Activated naive CD4-positive, alpha-beta T cell (primary cell): ENCODE results near the gene RCSD1.

ENCODE experiments used
- DNase-seq, 4 experiments: peaks; one replicate each; lab custom pipeline; 2025; lab: John Stamatoyannopoulos, UW

The RCSD1 gene

DNA sequence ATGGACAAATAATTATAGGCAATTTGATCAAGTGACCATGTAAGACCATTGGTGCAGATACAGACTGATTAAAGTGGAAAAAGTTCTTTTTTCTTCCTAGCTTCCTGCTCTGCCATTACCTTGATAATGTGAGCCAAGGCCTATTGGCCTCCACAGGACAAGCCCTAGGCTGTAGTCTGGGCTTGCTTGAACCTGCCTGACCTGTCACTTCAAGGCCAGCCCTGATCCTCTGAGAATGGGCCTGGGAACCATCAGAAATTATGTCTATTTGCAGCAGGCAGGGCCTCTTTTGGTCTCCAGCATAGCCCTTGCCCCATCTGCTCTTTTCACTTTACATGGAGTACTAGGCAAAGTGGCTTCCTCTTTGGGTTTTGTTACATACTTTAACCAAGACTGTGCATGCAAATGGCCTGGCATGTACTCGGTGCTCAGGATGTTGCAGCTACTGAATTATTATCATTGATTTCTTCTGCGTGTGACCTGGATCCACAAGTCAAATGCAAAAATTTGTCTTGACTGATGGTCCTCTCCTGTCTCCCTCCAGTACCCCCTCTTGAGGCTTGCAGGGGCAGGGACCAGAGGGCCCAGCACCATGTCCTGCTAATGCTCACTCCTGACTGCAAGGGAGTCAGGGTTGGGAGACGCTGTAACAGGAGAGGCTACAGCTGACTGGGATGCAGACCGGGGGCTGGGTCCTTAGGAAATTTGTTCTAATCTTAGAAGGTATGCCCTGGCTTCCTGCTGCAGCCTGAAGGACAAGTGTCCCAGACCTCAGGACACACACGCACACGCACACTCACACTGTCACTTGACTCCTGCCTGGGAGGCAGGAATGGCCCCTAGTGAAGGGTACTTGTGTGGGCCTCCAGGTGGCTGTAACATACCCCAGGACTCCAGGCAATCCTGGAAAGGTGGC lies 39.4 kb downstream of the RCSD1 start:
- DNase-seq: no peak

DNA sequence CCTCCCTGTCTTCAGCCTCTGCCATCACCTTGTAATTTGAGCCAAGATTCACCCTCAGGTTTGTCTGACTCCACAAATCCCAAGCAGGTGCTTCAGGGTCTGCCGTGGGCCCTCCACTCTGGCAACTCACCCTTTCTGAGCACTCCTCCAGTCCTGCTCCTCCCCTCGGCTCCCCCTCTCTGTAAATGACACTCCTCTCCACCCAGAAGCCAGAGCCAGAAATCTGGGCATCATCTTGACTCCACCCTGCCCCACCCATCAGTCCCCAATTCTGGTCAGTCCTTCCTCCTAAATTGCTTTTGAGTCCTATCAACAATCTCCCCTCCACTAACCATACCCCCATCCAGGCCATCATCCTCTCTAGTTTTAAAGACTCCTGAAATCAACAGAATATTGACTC lies 40.5 kb downstream of the RCSD1 start:
- no peak for DNase-seq

DNA sequence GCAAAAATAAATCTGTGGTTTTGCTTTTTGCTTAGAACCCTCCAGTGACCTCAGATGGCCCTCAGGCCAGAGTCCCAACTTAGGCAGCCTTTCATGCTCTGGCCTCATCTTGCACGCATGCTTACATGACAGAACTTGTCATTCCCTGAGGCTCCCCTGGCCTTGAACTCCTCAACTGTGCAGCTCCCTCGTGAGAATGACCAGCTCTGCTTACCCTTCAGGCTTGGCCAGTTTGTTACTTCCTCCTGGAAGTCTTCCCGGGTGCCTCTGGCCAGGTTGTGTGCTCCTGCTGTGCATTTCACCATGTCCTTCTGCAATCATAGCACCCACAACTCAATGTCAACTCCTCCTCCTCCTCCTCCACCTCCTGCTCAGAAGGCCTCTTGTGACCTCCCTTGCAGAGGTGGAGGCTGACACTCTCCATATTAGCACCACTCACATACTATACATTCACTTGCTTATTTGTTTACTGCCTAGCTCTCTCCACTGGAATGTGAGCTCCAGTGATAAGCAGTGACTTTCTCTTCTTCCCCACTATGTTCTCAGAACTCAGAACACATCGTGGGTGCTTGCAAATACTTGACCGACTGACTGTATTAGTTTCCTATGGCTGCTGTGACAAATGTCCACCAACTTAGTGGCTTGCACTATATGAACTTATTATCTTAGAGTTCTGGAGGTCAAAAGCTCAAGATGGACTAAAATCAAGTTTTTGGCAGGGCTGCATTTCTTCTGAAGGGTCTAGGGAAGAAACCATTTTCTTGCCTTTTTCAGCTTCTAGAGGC lies 41.9 kb downstream of the RCSD1 start:
- no peak for DNase-seq

DNA sequence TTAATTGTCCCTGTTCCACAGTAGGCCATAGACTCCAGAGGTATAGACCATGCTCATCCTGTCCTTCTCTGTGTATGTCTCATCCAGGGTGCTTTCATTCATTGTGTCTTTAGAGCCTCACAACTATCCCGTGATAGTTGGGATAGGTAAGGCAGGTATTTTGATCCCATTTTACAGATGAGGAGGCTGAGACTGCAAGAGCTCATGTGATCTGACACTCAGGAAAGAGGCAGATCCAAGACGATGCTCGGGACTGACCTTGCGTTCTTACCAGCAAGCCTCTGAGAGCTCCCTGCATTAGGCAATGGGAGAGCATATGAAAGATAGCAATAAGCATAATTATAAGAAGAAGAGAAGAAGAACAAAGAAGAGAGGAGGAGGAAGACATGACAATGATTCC lies 42.8 kb downstream of the RCSD1 start:
- DNase-seq: no peak

DNA sequence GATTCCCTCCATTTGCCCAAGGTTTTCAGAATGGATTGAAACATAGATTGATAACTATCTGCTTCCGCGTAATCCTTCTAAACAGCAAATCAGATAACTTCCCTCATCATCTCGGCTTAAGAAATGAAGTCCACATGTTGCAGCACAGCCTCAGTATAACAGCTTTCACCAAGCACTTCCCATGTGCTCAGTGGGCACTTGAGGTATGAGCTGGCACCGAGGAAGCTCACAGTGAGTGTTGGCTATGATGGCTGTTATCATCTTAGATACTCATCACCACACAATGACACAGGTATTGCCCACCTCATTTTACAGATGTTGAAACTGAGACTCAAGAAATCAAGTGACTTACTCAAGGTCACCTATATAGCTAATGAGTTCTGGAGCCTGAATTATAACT lies 43.2 kb downstream of the RCSD1 start:
- DNase-seq: no peak

- DNase-seq: no peak
These were observed 44.1 kb downstream of the RCSD1 start for GRCh38 chr1:167674156-167674555.

- no peak for DNase-seq
These were observed 45.4 kb downstream of the RCSD1 start for GRCh38 chr1:167675440-167675839.

- DNase-seq: no peak
These were observed 46.3 kb downstream of the RCSD1 start for GRCh38 chr1:167676205-167676915.

- DNase-seq: no peak
These were observed 47.1 kb downstream of the RCSD1 start for GRCh38 chr1:167676916-167677848.

DNA sequence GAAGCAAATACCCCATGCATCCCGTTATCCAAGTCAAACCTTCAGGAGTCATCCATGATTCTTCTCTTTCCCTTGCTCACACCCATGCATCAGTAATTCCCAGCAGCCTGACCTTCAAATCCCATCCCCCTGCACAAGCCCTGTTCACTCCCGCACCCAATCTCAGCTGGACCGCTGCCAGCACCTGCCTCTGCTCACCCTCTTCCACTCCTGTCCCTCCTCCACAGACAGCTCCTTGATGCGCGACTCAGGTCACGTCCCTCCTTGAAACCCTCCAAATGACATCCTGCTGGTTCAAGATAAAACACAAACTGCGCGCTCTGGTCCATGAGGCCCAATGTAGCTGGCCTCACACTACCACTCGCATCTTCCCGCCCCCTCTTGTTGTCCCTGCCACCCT lies 48.4 kb downstream of the RCSD1 start:
- DNase-seq: no peak

- no peak for DNase-seq
These were observed 48.8 kb downstream of the RCSD1 start for GRCh38 chr1:167678838-167679237.

- DNase-seq: no peak
These were observed 49.7 kb downstream of the RCSD1 start for GRCh38 chr1:167679714-167680113.

- DNase-seq: no peak
These were observed 51.0 kb downstream of the RCSD1 start for GRCh38 chr1:167681024-167681423.

DNA sequence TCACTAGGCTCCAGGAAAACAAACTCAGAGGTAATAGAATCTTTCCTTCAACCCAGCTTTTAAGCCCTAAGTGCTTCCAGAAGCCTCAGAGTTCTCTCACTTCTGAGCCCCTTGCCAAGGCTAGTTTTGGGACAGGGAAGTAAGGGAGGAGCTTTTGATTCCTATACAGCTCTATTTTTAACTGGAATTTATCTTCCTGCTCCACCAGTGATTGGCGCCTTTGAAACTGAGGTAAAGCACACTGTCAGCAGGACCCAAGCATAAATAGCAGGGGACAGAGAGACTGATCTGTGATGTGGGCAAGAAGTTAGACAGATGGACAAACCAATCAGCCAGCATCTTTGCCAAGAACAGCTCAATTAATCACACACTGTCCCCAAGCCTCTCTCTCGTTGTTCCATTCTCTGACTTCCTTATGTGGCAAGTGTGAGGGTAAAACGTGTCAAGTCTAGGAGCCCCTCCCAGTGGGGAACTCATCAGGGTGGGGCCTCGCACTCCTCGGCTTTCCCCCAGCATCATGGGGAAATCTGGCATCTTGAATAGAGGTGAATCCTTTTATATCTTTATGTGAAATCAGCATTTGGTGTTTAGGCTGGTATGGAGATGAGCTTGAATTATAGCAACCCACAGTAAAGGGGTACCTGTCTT lies 51.5 kb downstream of the RCSD1 start:
- DNase-seq: no peak

GRCh38 chr1:167683226-167683625 lies 53.2 kb downstream of the RCSD1 start:
- DNase-seq: no peak

GRCh38 chr1:167683641-167684502 lies 53.8 kb downstream of the RCSD1 start:
- no peak for DNase-seq

DNA sequence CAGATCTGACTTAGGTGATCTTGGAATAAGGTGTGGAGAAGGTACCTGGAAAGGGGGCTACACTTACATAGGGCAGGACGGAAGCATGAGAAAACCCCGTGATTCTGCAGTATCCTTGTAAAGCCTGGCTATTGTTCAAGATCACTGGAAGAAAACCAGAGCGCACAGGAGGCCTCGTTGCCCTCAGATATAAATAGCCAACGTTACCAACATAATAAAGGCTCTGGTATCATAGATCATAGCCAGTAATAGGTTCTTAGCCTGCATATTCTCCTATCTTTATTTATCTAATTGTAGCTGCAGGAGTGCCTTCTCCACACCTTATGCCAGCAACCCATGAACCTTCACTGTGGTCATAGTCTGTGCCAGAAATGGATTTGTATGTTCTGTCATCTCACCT lies 55.8 kb downstream of the RCSD1 start:
- DNase-seq: no peak

DNA sequence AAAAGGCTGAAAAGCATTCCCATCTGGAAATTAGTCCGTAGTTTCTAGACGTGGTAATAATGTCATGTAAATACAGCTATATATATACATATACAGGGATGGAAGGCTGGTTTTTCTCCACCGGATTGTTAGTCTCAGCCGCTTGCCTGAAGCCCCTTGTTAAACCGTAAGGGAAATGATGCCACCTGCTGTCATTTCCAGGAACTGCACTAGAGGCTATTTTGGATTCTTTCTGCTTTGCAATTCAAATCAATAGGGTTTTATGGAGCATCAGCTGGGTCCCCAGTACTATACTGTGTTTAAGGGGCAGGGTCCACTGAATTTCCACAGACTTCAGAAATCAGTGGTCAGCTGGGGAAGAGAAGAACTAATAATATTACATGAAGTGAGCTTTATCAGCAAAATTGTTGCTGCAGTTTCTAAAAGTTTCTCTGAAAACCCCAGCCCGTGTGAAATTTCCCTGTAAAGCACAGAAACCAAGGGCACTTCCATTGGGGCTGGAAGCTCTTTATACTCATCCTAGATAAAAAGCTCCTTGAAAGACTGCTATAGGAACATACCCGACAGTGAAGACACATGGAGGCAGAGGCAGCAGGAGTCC lies 58.0 kb downstream of the RCSD1 start:
- peak; percentile 39 to 71 (median 54) for DNase-seq

DNA sequence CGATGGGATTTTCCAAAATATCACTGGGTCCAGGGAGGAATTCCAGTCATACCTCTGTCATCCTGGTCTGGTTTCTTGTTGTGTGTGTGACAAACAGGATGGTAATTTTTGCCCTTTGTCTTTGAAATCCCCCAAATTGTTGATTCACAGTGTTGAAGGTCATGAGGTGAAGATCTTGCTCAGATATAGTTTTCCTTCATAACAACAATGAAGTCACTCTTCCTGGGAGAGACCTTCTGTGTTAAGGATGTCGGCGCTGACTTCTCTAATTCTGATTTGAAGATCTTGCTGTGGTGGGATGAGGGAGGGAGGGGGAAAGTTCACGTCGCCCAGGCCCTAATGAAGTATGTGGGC lies 59.5 kb downstream of the RCSD1 start:
- no peak for DNase-seq

- no peak for DNase-seq
These were observed 60.0 kb downstream of the RCSD1 start for GRCh38 chr1:167690053-167690452.
